HCT116 (cell line): ENCODE results near the gene PRMT3. TPM values are rescaled to one million over a fixed set of nuclear protein-coding genes. Genes with fewer than 3 reads are reported as not detected.

Experiments
- ATAC-seq: fragments of 200-7000 bp; cut with Tn5 transposase; 2 replicates; pipeline ENCODE4 v1.9.1; 2020; ENCODE audit warnings: mild to moderate bottlenecking, moderate library complexity
- BruUV-seq: library from RNA; stranded (reverse); fragments of 400-500 nt; replicated peaks from 2 replicates; lab custom pipeline; 2021; lab: Mats Ljungman, UMichigan
- CTCF ChIA-PET: fragments of 300-600 bp; sonication (Branson Sonifier 250); formaldehyde crosslinking; loops from one replicate; lab custom pipeline; 2021; ENCODE audit warnings: antibody characterized with exemption; lab: Charles Lee
- POLR2A ChIA-PET: fragments of 300-600, 350-600 bp; sonication (Branson Sonifier 250); formaldehyde crosslinking; loops from one replicate; lab custom pipeline; 2021; ENCODE audit warnings: antibody characterized with exemption; lab: Charles Lee
- RAD21 ChIA-PET, 2 experiments: fragments of 300-600 bp; sonication (Branson Sonifier 250); formaldehyde crosslinking; loops; one replicate each; lab custom pipeline; 2023; ENCODE audit warnings: low total read pairs in 2 of 2; ENCODE audit not compliant: uncharacterized antibody in 2 of 2, unreplicated experiment in 2 of 2, low non-redundant PET in 1 of 2; lab: Charles Lee
- DNase-seq: peaks from one replicate; pipeline ENCODE4 v3.0.0-alpha.2; 2010; ENCODE audit warnings: low read depth, low spot score
- H2AFZ ChIP-seq: fragments of 200-600 bp; shearing (Covaris generic), sonication (generic); 2 replicates; pipeline ENCODE4 v1.6.1; 2017; ENCODE audit warnings: low read depth, mixed run types, mixed read lengths, antibody characterized with exemption, low read length; ENCODE audit not compliant: poor library complexity, severe bottlenecking
- H3K27ac ChIP-seq: 2 replicates; pipeline ENCODE4 v1.5.1; 2012; ENCODE audit warnings: low read depth, low read length
- H3K27me3 ChIP-seq: fragments of 200-600 bp; sonication (generic); 2 replicates; pipeline ENCODE4 v1.6.1; 2016; ENCODE audit warnings: mixed run types, low read length, mixed read lengths; ENCODE audit not compliant: insufficient read depth
- H3K36me3 ChIP-seq, 2 experiments: fragments of 200-500 bp in 1 of 2; fragments of 200-600 bp in 1 of 2; sonication (Bioruptor generic) in 1 of 2; sonication (generic) in 1 of 2; 2 replicates each; pipeline versions ENCODE4 v1.5.1 to v1.6.1; 2014 to 2016; ENCODE audit warnings: low read length in 2 of 2, inconsistent platforms in 1 of 2, mixed read lengths in 1 of 2, mixed run types in 1 of 2; ENCODE audit not compliant: insufficient read depth in 2 of 2, control insufficient read depth in 1 of 2
- H3K4me1 ChIP-seq, 2 experiments: fragments of 200-600 bp in 1 of 2; sonication (generic) in 1 of 2; 2 replicates each; pipeline versions ENCODE4 v1.5.1 to v1.6.1; 2012 to 2017; ENCODE audit warnings: low read length in 2 of 2, inconsistent platforms in 1 of 2, mild to moderate bottlenecking in 1 of 2, mixed read lengths in 1 of 2, mixed run types in 1 of 2, moderate library complexity in 1 of 2; ENCODE audit not compliant: insufficient read depth in 2 of 2, control insufficient read depth in 1 of 2
- H3K4me2 ChIP-seq: fragments of 200-600 bp; sonication (generic); 2 replicates; pipeline ENCODE4 v1.6.1; 2017; ENCODE audit warnings: mixed run types, low read length, mixed read lengths
- H3K4me3 ChIP-seq, 2 experiments: fragments of 200-600 bp in 1 of 2; sonication (generic) in 1 of 2; replicated peaks in 1 of 2; 2 replicates each; pipeline ENCODE4 v1.5.1; 2011 to 2016; ENCODE audit warnings: low read length in 2 of 2, control low read depth in 1 of 2, low read depth in 1 of 2, mild to moderate bottlenecking in 1 of 2, mixed read lengths in 1 of 2, mixed run types in 1 of 2
- H3K79me2 ChIP-seq: fragments of 200-600 bp; sonication (generic); 2 replicates; pipeline ENCODE4 v1.6.1; 2017; ENCODE audit warnings: mild to moderate bottlenecking, mixed run types, low read length, moderate library complexity, mixed read lengths; ENCODE audit not compliant: insufficient read depth
- H3K9ac ChIP-seq: fragments of 200-600 bp; sonication (generic); 2 replicates; pipeline ENCODE4 v1.6.1; 2016; ENCODE audit warnings: low read length, mixed read lengths
- H3K9me2 ChIP-seq: fragments of 200-600 bp; sonication (generic), shearing (Covaris generic); 2 replicates; pipeline ENCODE4 v1.6.1; 2017; ENCODE audit warnings: mixed run types, mild to moderate bottlenecking, moderate library complexity; ENCODE audit not compliant: insufficient read depth
- H3K9me3 ChIP-seq, 2 experiments: fragments of 200-500 bp in 1 of 2; fragments of 200-600 bp in 1 of 2; sonication (Bioruptor generic) in 1 of 2; sonication (generic) in 1 of 2; 2 replicates each; pipeline ENCODE4 v1.6.1; 2014 to 2017; ENCODE audit warnings: low read length in 2 of 2, mixed read lengths in 2 of 2, inconsistent platforms in 1 of 2, low read depth in 1 of 2, mild to moderate bottlenecking in 1 of 2, mixed run types in 1 of 2, moderate library complexity in 1 of 2; ENCODE audit not compliant: control insufficient read depth in 1 of 2, insufficient read depth in 1 of 2
- H4K20me1 ChIP-seq: fragments of 200-600 bp; sonication (generic), shearing (Covaris generic); 2 replicates; pipeline ENCODE4 v1.6.1; 2017; ENCODE audit warnings: mixed run types, mild to moderate bottlenecking, moderate library complexity; ENCODE audit not compliant: insufficient read depth
- CBX3 ChIP-seq: IDR thresholded peaks from 2 replicates; pipeline ENCODE4 v1.6.1; 2012; ENCODE audit warnings: low read depth
- CEBPB ChIP-seq: IDR thresholded peaks from 2 replicates; pipeline ENCODE4 v1.6.1; 2012; ENCODE audit warnings: low read depth
- EGR1 ChIP-seq: IDR thresholded peaks from 2 replicates; pipeline ENCODE4 v1.6.1; 2012; ENCODE audit warnings: low read depth
- ELF1 ChIP-seq: IDR thresholded peaks from 2 replicates; pipeline ENCODE4 v1.6.1; 2012; ENCODE audit warnings: low read depth, borderline replicate concordance
- EZH2 ChIP-seq: fragments of 200-600 bp; sonication (generic); IDR thresholded peaks from 2 replicates; pipeline ENCODE4 v1.6.1; 2017; ENCODE audit warnings: antibody characterized with exemption, mixed run types
- FOSL1 ChIP-seq: IDR thresholded peaks from 2 replicates; pipeline ENCODE4 v1.6.1; 2012; ENCODE audit warnings: low read depth
- JUND ChIP-seq: IDR thresholded peaks from 2 replicates; pipeline ENCODE4 v1.6.1; 2012
- POLR2A ChIP-seq: IDR thresholded peaks from 2 replicates; pipeline ENCODE4 v1.7.0; 2011; ENCODE audit warnings: borderline replicate concordance; ENCODE audit not compliant: insufficient read depth, insufficient read length; ENCODE audit errors: extremely low read depth
- POLR2AphosphoS5 ChIP-seq: IDR thresholded peaks from 2 replicates; pipeline ENCODE4 v1.6.1; 2011; ENCODE audit warnings: mild to moderate bottlenecking, low read depth, low read length, moderate library complexity
- RAD21 ChIP-seq: IDR thresholded peaks from 2 replicates; pipeline ENCODE4 v1.6.1; 2012; ENCODE audit warnings: low read depth, mild to moderate bottlenecking
- SRF ChIP-seq: IDR thresholded peaks from 2 replicates; pipeline ENCODE4 v1.6.1; 2012; ENCODE audit warnings: low read depth
- TCF7L2 ChIP-seq: IDR thresholded peaks from 2 replicates; pipeline ENCODE4 v1.7.0; 2011; ENCODE audit warnings: borderline replicate concordance, inconsistent platforms; ENCODE audit not compliant: insufficient read depth, insufficient read length; ENCODE audit errors: extremely low read depth
- YY1 ChIP-seq: IDR thresholded peaks from 2 replicates; pipeline ENCODE4 v1.6.1; 2011; ENCODE audit warnings: low read length, low read depth, moderate library complexity, mild to moderate bottlenecking; ENCODE audit not compliant: insufficient replicate concordance; ENCODE audit errors: extremely low read depth
- ZFX ChIP-seq: fragments of 450-650 bp; IDR thresholded peaks from 2 replicates; pipeline ENCODE4 v1.6.1; 2017
- ZNF274 ChIP-seq: fragments of 200-500 bp; sonication (Bioruptor generic); IDR thresholded peaks from 2 replicates; pipeline ENCODE4 v1.6.1; 2014; ENCODE audit warnings: mild to moderate bottlenecking, low read depth, low read length, inconsistent platforms
- intact Hi-C: fragments of 100-400 bp; cut with micrococcal nuclease; formaldehyde crosslinking; loops from 2 replicates; pipeline ENCODE4 v1.10.0; 2022
- total RNA-seq: library from RNA; stranded (reverse); gene quantifications from one replicate; pipeline ENCODE4 v1.2.1, GENCODE V29; 2021; ENCODE audit not compliant: unreplicated experiment
- TF ChIP-seq, protein P1 (sequence below), 3 experiments: fragments of 200-600 bp in 1 of 3; sonication (generic) in 1 of 3; IDR thresholded peaks in 2 of 3; conservative IDR thresholded peaks in 1 of 3; 2 replicates each; pipeline ENCODE4 v1.5.1; 2012 to 2017; ENCODE audit warnings: low read depth in 2 of 3, low read length in 2 of 3, antibody characterized with exemption in 1 of 3, borderline replicate concordance in 1 of 3, control low read depth in 1 of 3, mild to moderate bottlenecking in 1 of 3, mixed read lengths in 1 of 3, mixed run types in 1 of 3, moderate library complexity in 1 of 3; ENCODE audit not compliant: insufficient read depth in 1 of 3
- TF ChIP-seq, protein P2 (sequence below): IDR thresholded peaks from 2 replicates; pipeline ENCODE4 v1.6.1; 2012; ENCODE audit warnings: low read depth
- TF ChIP-seq, protein P3 (sequence below): IDR thresholded peaks from 2 replicates; pipeline ENCODE4 v1.6.1; 2011; ENCODE audit warnings: mild to moderate bottlenecking, low read length, moderate library complexity; ENCODE audit not compliant: insufficient replicate concordance; ENCODE audit errors: extremely low read depth
- TF ChIP-seq, protein P4 (sequence below): IDR thresholded peaks from 2 replicates; pipeline ENCODE4 v1.6.1; 2012

PRMT3 gene
- total RNA-seq, 1 experiment from 2014 or later = 24.3 TPM

DNA sequence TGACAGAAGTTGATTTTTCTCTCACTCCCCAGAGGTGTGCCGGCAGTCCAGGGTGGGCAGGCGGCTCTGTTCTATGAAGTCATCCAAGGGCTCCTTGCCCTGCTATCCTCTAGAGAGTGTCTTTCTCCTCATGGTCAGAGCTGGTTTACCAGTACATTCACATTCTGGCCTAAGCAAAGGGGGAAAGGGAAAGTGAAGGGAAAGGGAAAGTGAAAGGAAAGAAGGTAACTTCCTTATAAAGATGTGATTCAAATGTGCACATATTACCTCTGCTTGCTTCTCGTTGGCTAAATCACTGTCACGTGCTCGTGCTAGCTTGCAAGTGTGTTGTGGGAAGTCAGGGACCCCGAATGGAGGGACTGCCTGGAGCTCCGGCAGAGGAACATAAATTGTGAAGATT is 26.9 kb upstream of the PRMT3 start (continued):
- no peak for TF ChIP-seq YY1
- TF ChIP-seq, protein P1, sequence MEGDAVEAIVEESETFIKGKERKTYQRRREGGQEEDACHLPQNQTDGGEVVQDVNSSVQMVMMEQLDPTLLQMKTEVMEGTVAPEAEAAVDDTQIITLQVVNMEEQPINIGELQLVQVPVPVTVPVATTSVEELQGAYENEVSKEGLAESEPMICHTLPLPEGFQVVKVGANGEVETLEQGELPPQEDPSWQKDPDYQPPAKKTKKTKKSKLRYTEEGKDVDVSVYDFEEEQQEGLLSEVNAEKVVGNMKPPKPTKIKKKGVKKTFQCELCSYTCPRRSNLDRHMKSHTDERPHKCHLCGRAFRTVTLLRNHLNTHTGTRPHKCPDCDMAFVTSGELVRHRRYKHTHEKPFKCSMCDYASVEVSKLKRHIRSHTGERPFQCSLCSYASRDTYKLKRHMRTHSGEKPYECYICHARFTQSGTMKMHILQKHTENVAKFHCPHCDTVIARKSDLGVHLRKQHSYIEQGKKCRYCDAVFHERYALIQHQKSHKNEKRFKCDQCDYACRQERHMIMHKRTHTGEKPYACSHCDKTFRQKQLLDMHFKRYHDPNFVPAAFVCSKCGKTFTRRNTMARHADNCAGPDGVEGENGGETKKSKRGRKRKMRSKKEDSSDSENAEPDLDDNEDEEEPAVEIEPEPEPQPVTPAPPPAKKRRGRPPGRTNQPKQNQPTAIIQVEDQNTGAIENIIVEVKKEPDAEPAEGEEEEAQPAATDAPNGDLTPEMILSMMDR (IDR thresholded peaks at IDR 0.05 in 2 of 3, conservative IDR thresholded peaks at IDR 0.05 in 1 of 3; ENCODE audit: borderline replicate concordance in 1 of 3, insufficient read depth in 1 of 3, low read depth in 2 of 3, low read length in 2 of 3) = no peak

DNA sequence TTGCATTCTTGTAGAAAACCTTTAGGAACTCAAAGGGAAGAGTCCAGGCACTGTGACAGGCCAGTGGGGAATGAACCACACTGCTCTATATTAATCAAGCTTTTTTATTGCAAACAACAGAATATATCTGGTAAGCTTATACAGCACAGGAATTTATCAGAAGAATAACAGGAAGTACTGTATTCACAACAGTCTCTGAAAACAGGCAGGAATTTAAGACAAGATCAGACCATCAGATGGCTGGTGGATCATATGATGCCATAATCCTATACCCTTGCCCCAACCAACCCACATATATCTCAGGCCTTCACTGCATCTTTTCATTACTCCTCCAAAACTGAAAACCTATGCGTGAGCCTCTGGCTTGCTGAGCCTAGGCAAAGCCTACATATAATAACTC is 25.0 kb upstream of the PRMT3 start:
- peaks cover 20 to 46% of the 10 kb centered on the region in 2 experiments for H3K4me1 ChIP-seq
- ATAC-seq (no peak), DNase-seq (no peak)
- intact Hi-C loops = no loop called here
- no TSS peak for BruUV-seq
- RAD21 ChIA-PET = no interaction called here
- H3K27ac ChIP-seq = no peak overlapping the region
- no peaks in the 10 kb centered on the region for H3K27me3 ChIP-seq
- H3K9me2 ChIP-seq = no peaks in the 10 kb centered on the region
- CTCF ChIA-PET = interaction anchor here (2.8 kb wide), 1 partner anchor 8 kb away, joined by 15 read pairs; no protein-coding TSS in a partner anchor
- H3K4me2 ChIP-seq = no peak overlapping the region
- POLR2A ChIA-PET = no interaction called here
- H3K4me3 ChIP-seq = no peak overlapping the region
- no peaks in the 10 kb centered on the region for H3K36me3 ChIP-seq
- peaks cover 12% of the 10 kb centered on the region; the same call in 1 of the 2 replicates for H3K79me2 ChIP-seq
- no peak overlapping the region for H3K9ac ChIP-seq
- H3K9me3 ChIP-seq = no peaks in the 10 kb centered on the region
- H2AFZ ChIP-seq = peak overlapping the region; percentile 68
- no peaks in the 10 kb centered on the region for H4K20me1 ChIP-seq
- TF ChIP-seq RAD21 = no peak
- TF ChIP-seq, protein P2, sequence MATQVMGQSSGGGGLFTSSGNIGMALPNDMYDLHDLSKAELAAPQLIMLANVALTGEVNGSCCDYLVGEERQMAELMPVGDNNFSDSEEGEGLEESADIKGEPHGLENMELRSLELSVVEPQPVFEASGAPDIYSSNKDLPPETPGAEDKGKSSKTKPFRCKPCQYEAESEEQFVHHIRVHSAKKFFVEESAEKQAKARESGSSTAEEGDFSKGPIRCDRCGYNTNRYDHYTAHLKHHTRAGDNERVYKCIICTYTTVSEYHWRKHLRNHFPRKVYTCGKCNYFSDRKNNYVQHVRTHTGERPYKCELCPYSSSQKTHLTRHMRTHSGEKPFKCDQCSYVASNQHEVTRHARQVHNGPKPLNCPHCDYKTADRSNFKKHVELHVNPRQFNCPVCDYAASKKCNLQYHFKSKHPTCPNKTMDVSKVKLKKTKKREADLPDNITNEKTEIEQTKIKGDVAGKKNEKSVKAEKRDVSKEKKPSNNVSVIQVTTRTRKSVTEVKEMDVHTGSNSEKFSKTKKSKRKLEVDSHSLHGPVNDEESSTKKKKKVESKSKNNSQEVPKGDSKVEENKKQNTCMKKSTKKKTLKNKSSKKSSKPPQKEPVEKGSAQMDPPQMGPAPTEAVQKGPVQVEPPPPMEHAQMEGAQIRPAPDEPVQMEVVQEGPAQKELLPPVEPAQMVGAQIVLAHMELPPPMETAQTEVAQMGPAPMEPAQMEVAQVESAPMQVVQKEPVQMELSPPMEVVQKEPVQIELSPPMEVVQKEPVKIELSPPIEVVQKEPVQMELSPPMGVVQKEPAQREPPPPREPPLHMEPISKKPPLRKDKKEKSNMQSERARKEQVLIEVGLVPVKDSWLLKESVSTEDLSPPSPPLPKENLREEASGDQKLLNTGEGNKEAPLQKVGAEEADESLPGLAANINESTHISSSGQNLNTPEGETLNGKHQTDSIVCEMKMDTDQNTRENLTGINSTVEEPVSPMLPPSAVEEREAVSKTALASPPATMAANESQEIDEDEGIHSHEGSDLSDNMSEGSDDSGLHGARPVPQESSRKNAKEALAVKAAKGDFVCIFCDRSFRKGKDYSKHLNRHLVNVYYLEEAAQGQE = no peak
- TF ChIP-seq CBX3 = no peak
- TF ChIP-seq TCF7L2 = no peak
- TF ChIP-seq ZNF274 = no peak
- TF ChIP-seq EGR1 = no peak
- no peak for TF ChIP-seq ELF1
- no peak for TF ChIP-seq EZH2
- TF ChIP-seq POLR2A = no peak
- TF ChIP-seq FOSL1 = no peak
- TF ChIP-seq JUND = no peak
- no peak for TF ChIP-seq POLR2AphosphoS5
- TF ChIP-seq SRF = no peak
- TF ChIP-seq, protein P3, sequence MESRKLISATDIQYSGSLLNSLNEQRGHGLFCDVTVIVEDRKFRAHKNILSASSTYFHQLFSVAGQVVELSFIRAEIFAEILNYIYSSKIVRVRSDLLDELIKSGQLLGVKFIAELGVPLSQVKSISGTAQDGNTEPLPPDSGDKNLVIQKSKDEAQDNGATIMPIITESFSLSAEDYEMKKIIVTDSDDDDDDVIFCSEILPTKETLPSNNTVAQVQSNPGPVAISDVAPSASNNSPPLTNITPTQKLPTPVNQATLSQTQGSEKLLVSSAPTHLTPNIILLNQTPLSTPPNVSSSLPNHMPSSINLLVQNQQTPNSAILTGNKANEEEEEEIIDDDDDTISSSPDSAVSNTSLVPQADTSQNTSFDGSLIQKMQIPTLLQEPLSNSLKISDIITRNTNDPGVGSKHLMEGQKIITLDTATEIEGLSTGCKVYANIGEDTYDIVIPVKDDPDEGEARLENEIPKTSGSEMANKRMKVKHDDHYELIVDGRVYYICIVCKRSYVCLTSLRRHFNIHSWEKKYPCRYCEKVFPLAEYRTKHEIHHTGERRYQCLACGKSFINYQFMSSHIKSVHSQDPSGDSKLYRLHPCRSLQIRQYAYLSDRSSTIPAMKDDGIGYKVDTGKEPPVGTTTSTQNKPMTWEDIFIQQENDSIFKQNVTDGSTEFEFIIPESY = no peak
- no peak for TF ChIP-seq ZFX
- TF ChIP-seq, protein P4, sequence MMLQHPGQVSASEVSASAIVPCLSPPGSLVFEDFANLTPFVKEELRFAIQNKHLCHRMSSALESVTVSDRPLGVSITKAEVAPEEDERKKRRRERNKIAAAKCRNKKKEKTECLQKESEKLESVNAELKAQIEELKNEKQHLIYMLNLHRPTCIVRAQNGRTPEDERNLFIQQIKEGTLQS = no peak
- TF ChIP-seq CEBPB = no peak
